HepG2 (cell line): ENCODE data around the gene CHN2. TPM values are rescaled to one million over a fixed set of nuclear protein-coding genes. Genes with fewer than 3 reads are reported as not detected.

Source experiments
- AGO1 ChIP-seq: fragments of 200-400 bp; formaldehyde crosslinking; IDR thresholded peaks from 2 replicates; pipeline ENCODE4 v1.6.1; 2017; ENCODE audit warnings: mild to moderate bottlenecking, low read depth, low read length, moderate library complexity; ENCODE audit not compliant: poor library complexity, severe bottlenecking
- ARNT2 ChIP-seq: sonication (generic); formaldehyde crosslinking; IDR thresholded peaks from 2 replicates; pipeline ENCODE4 v1.8.0; 2022; ENCODE audit warnings: mild to moderate bottlenecking, low read depth, missing genetic modification reagents, moderate library complexity
- ATF7-NPFF ChIP-seq: sonication (generic); formaldehyde crosslinking; IDR thresholded peaks from 2 replicates; pipeline ENCODE4 v1.8.1; 2023; ENCODE audit warnings: mild to moderate bottlenecking, low read depth, missing genetic modification reagents, moderate library complexity
- RFX3 ChIP-seq: IDR thresholded peaks from 2 replicates; pipeline ENCODE4 v1.6.1; 2016; ENCODE audit warnings: missing biosample characterization, missing genetic modification reagents
- ZNF383 ChIP-seq: sonication (generic); formaldehyde crosslinking; IDR thresholded peaks from 2 replicates; pipeline ENCODE4 v1.4.0; 2020; ENCODE audit warnings: missing genetic modification reagents, mild to moderate bottlenecking, borderline replicate concordance
- ZSCAN22 ChIP-seq: sonication (generic); formaldehyde crosslinking; IDR thresholded peaks from 2 replicates; pipeline ENCODE4 v1.4.0; 2020; ENCODE audit warnings: mild to moderate bottlenecking, missing genetic modification reagents
- ZZZ3 ChIP-seq: sonication (generic); formaldehyde crosslinking; IDR thresholded peaks from 2 replicates; pipeline ENCODE4 v1.4.0; 2020; ENCODE audit warnings: missing genetic modification reagents, mild to moderate bottlenecking, borderline replicate concordance
- polyA plus RNA-seq, 8 experiments: library from polyadenylated mRNA; depleted of rRNA in 3 of 8; stranded (reverse) in 7 of 8; unstranded in 1 of 8; fragments of >200 nt; fragmentation: Illumina TruSeq in 4 of 8; extraction: Trizol in 4 of 8; gene quantifications; 2 replicates each; pipeline versions ENCODE4 v1.2.1 to v1.2.3, GENCODE V29; 2011 to 2016; ENCODE audit warnings: low read depth in 4 of 8, missing spikeins in 1 of 8, mixed read lengths in 1 of 8; ENCODE audit not compliant: insufficient read depth in 1 of 8
- total RNA-seq, 5 experiments: library from RNA; depleted of rRNA; stranded (reverse); fragments of >200 nt; fragmentation: Illumina TruSeq; extraction: Trizol; gene quantifications; 2 replicates each; pipeline ENCODE4 v1.2.3, GENCODE V29; 2016; ENCODE audit warnings: low read depth in 1 of 5
- TF ChIP-seq, protein P1 (sequence below): sonication (generic); formaldehyde crosslinking; IDR thresholded peaks from 2 replicates; pipeline ENCODE4 v1.9.0; 2022; ENCODE audit warnings: low read depth, missing genetic modification reagents
- TF ChIP-seq, protein P2 (sequence below), 2 experiments: sonication (generic) in 1 of 2; formaldehyde crosslinking in 1 of 2; IDR thresholded peaks; 2 replicates each; pipeline versions ENCODE4 v1.5.1 to v1.6.1; 2011 to 2020; ENCODE audit warnings: borderline replicate concordance in 1 of 2, low read depth in 1 of 2, low read length in 1 of 2, mild to moderate bottlenecking in 1 of 2, missing genetic modification reagents in 1 of 2, moderate library complexity in 1 of 2
- TF ChIP-seq, protein P3 (sequence below): sonication (generic); formaldehyde crosslinking; IDR thresholded peaks from 2 replicates; pipeline ENCODE4 v1.5.1; 2020; ENCODE audit warnings: mild to moderate bottlenecking, missing genetic modification reagents, moderate library complexity
- TF ChIP-seq, protein P4 (sequence below): IDR thresholded peaks from 2 replicates; pipeline ENCODE4 v1.6.1; 2016; ENCODE audit warnings: low read depth, borderline replicate concordance
- TF ChIP-seq, protein P5 (sequence below): sonication (generic); formaldehyde crosslinking; IDR thresholded peaks from 2 replicates; pipeline ENCODE4 v1.4.0; 2020; ENCODE audit warnings: missing genetic modification reagents

Gene CHN2
- total and polyA plus RNA-seq, 2 of the 13 experiments (the other 11 are each of a cell fraction or from before 2014, with no cell fraction given), result 23.5 to 30.5 TPM

DNA sequence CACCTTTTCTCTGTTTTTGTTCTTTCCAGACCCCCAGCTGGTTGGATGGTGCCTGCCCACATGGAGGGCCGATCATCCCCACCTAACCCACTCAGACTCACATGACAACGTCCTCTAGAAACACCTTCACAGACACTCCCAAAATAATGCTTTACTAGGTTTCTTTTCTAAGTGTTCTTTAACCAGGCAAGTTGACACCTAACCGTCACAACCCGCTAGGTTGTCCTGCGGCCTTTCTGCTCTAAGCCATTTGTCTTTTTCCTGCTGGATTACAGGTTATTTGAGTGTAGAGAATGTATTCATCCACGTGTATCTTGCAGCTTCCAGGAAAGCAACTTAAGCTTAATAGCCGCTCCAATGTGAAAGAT, 54.8 kb downstream of the CHN2 start (continued):
- TF ChIP-seq, protein P1, sequence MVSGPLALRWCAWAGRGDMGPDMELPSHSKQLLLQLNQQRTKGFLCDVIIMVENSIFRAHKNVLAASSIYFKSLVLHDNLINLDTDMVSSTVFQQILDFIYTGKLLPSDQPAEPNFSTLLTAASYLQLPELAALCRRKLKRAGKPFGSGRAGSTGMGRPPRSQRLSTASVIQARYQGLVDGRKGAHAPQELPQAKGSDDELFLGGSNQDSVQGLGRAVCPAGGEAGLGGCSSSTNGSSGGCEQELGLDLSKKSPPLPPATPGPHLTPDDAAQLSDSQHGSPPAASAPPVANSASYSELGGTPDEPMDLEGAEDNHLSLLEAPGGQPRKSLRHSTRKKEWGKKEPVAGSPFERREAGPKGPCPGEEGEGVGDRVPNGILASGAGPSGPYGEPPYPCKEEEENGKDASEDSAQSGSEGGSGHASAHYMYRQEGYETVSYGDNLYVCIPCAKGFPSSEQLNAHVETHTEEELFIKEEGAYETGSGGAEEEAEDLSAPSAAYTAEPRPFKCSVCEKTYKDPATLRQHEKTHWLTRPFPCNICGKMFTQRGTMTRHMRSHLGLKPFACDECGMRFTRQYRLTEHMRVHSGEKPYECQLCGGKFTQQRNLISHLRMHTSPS (CRISPR knock-in tag), result no peak
- TF ChIP-seq RFX3 (CRISPR knock-in tag) (no peak), AGO1 (no peak), ZZZ3 (CRISPR knock-in tag) (no peak), ATF7-NPFF (CRISPR knock-in tag) (0 out of 2 replicates have a peak, but pooled peaks have one; percentile 6), ZSCAN22 (CRISPR knock-in tag) (no peak), ARNT2 (CRISPR knock-in tag) (0 out of 2 replicates have a peak, but pooled peaks have one; percentile 26), ZNF383 (CRISPR knock-in tag) (no peak)
- TF ChIP-seq, protein P2, sequence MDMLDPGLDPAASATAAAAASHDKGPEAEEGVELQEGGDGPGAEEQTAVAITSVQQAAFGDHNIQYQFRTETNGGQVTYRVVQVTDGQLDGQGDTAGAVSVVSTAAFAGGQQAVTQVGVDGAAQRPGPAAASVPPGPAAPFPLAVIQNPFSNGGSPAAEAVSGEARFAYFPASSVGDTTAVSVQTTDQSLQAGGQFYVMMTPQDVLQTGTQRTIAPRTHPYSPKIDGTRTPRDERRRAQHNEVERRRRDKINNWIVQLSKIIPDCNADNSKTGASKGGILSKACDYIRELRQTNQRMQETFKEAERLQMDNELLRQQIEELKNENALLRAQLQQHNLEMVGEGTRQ (IDR thresholded peaks at IDR 0.05; ENCODE audit: low read depth, low read length), result no peak
- TF ChIP-seq, protein P2 (CRISPR knock-in tag; IDR thresholded peaks at IDR 0.05; ENCODE audit: borderline replicate concordance), result no peak
- TF ChIP-seq, protein P3, sequence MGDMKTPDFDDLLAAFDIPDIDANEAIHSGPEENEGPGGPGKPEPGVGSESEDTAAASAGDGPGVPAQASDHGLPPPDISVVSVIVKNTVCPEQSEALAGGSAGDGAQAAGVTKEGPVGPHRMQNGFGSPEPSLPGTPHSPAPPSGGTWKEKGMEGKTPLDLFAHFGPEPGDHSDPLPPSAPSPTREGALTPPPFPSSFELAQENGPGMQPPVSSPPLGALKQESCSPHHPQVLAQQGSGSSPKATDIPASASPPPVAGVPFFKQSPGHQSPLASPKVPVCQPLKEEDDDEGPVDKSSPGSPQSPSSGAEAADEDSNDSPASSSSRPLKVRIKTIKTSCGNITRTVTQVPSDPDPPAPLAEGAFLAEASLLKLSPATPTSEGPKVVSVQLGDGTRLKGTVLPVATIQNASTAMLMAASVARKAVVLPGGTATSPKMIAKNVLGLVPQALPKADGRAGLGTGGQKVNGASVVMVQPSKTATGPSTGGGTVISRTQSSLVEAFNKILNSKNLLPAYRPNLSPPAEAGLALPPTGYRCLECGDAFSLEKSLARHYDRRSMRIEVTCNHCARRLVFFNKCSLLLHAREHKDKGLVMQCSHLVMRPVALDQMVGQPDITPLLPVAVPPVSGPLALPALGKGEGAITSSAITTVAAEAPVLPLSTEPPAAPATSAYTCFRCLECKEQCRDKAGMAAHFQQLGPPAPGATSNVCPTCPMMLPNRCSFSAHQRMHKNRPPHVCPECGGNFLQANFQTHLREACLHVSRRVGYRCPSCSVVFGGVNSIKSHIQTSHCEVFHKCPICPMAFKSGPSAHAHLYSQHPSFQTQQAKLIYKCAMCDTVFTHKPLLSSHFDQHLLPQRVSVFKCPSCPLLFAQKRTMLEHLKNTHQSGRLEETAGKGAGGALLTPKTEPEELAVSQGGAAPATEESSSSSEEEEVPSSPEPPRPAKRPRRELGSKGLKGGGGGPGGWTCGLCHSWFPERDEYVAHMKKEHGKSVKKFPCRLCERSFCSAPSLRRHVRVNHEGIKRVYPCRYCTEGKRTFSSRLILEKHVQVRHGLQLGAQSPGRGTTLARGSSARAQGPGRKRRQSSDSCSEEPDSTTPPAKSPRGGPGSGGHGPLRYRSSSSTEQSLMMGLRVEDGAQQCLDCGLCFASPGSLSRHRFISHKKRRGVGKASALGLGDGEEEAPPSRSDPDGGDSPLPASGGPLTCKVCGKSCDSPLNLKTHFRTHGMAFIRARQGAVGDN (CRISPR knock-in tag), result peak; percentile 20; the same call in 1 of the 2 replicates
- TF ChIP-seq, protein P4, sequence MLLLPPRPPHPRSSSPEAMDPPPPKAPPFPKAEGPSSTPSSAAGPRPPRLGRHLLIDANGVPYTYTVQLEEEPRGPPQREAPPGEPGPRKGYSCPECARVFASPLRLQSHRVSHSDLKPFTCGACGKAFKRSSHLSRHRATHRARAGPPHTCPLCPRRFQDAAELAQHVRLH, result no peak
- TF ChIP-seq, protein P5, sequence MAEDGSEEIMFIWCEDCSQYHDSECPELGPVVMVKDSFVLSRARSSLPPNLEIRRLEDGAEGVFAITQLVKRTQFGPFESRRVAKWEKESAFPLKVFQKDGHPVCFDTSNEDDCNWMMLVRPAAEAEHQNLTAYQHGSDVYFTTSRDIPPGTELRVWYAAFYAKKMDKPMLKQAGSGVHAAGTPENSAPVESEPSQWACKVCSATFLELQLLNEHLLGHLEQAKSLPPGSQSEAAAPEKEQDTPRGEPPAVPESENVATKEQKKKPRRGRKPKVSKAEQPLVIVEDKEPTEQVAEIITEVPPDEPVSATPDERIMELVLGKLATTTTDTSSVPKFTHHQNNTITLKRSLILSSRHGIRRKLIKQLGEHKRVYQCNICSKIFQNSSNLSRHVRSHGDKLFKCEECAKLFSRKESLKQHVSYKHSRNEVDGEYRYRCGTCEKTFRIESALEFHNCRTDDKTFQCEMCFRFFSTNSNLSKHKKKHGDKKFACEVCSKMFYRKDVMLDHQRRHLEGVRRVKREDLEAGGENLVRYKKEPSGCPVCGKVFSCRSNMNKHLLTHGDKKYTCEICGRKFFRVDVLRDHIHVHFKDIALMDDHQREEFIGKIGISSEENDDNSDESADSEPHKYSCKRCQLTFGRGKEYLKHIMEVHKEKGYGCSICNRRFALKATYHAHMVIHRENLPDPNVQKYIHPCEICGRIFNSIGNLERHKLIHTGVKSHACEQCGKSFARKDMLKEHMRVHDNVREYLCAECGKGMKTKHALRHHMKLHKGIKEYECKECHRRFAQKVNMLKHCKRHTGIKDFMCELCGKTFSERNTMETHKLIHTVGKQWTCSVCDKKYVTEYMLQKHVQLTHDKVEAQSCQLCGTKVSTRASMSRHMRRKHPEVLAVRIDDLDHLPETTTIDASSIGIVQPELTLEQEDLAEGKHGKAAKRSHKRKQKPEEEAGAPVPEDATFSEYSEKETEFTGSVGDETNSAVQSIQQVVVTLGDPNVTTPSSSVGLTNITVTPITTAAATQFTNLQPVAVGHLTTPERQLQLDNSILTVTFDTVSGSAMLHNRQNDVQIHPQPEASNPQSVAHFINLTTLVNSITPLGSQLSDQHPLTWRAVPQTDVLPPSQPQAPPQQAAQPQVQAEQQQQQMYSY, result no peak
